HCT116 (cell line): ENCODE data around the gene CACNA2D3.

Experiments
- CEBPB ChIP-seq: IDR thresholded peaks from 2 replicates; pipeline ENCODE4 v1.6.1; 2012; ENCODE audit warnings: low read depth
- CTCF ChIP-seq, 3 experiments: fragments of 200-600 bp in 1 of 3; sonication (generic) in 1 of 3; IDR thresholded peaks in 2 of 3; conservative IDR thresholded peaks in 1 of 3; 2 replicates each; pipeline ENCODE4 v1.5.1; 2012 to 2017; ENCODE audit warnings: low read depth in 2 of 3, low read length in 2 of 3, antibody characterized with exemption in 1 of 3, borderline replicate concordance in 1 of 3, control low read depth in 1 of 3, mild to moderate bottlenecking in 1 of 3, mixed read lengths in 1 of 3, mixed run types in 1 of 3, moderate library complexity in 1 of 3; ENCODE audit not compliant: insufficient read depth in 1 of 3
- EGR1 ChIP-seq: IDR thresholded peaks from 2 replicates; pipeline ENCODE4 v1.6.1; 2012; ENCODE audit warnings: low read depth
- EZH2 ChIP-seq: fragments of 200-600 bp; sonication (generic); IDR thresholded peaks from 2 replicates; pipeline ENCODE4 v1.6.1; 2017; ENCODE audit warnings: antibody characterized with exemption, mixed run types
- EZH2phosphoT487 ChIP-seq: fragments of 200-600 bp; IDR thresholded peaks from 2 replicates; pipeline ENCODE4 v1.6.1; 2018; ENCODE audit warnings: antibody characterized with exemption, borderline replicate concordance
- FOSL1 ChIP-seq: IDR thresholded peaks from 2 replicates; pipeline ENCODE4 v1.6.1; 2012; ENCODE audit warnings: low read depth
- POLR2A ChIP-seq: IDR thresholded peaks from 2 replicates; pipeline ENCODE4 v1.7.0; 2011; ENCODE audit warnings: borderline replicate concordance; ENCODE audit not compliant: insufficient read depth, insufficient read length; ENCODE audit errors: extremely low read depth
- POLR2AphosphoS5 ChIP-seq: IDR thresholded peaks from 2 replicates; pipeline ENCODE4 v1.6.1; 2011; ENCODE audit warnings: mild to moderate bottlenecking, low read depth, low read length, moderate library complexity
- REST ChIP-seq: IDR thresholded peaks from 2 replicates; pipeline ENCODE4 v1.6.1; 2012; ENCODE audit warnings: low read depth
- SP1 ChIP-seq: IDR thresholded peaks from 2 replicates; pipeline ENCODE4 v1.6.1; 2012; ENCODE audit warnings: low read depth

GRCh38 chr3:54577313-54577712, 455.0 kb downstream of the CACNA2D3 start:
- TF ChIP-seq CTCF (IDR thresholded peaks at IDR 0.05 in 2 of 3, conservative IDR thresholded peaks at IDR 0.05 in 1 of 3; ENCODE audit: borderline replicate concordance in 1 of 3, insufficient read depth in 1 of 3, low read depth in 2 of 3, low read length in 2 of 3), result no peak
- no peak for TF ChIP-seq CEBPB
- no peak for TF ChIP-seq POLR2AphosphoS5
- TF ChIP-seq REST, result no peak
- no peak for TF ChIP-seq SP1
- TF ChIP-seq POLR2A, result no peak
- no peak for TF ChIP-seq FOSL1
- TF ChIP-seq EGR1, result no peak
- no peak for TF ChIP-seq EZH2
- no peak for TF ChIP-seq EZH2phosphoT487
